DMS53 (cell line): ENCODE results near the gene RNASEL.
A peak's percentile ranks its signal among the peaks of the same experiment; 100 is the strongest.
"Not testable (repeated sequence)": the region's sequence is repeated elsewhere in the genome, so short reads cannot be mapped to it uniquely, and the experiment has no call there.

Experiments used
- DNase-seq: peaks from one replicate; lab custom pipeline; 2025; lab: John Stamatoyannopoulos, UW

RNASEL gene

GRCh38 chr1:182563095-182563494 is 26.0 kb downstream of the RNASEL start:
- DNase-seq, result no peak

- DNase-seq, result no peak
Observed at GRCh38 chr1:182561456-182561855, 27.6 kb downstream of the RNASEL start.

GRCh38 chr1:182560392-182560984 is 28.6 kb downstream of the RNASEL start:
- DNase-seq, result no peak

- peak; percentile 42 for DNase-seq
Observed at GRCh38 chr1:182556279-182556678, 32.8 kb downstream of the RNASEL start.

- no peak for DNase-seq
Observed at GRCh38 chr1:182555493-182555892, 33.6 kb downstream of the RNASEL start.

- no peak for DNase-seq
Observed at GRCh38 chr1:182552527-182552926, 36.5 kb downstream of the RNASEL start.

- no peak for DNase-seq
Observed at GRCh38 chr1:182549811-182550210, 39.2 kb downstream of the RNASEL start.

GRCh38 chr1:182549346-182549745 is 39.7 kb downstream of the RNASEL start:
- no peak for DNase-seq

- no peak for DNase-seq
Observed at GRCh38 chr1:182533896-182534295, 55.2 kb downstream of the RNASEL start.

GRCh38 chr1:182528206-182528605 is 60.9 kb downstream of the RNASEL start:
- DNase-seq, result not testable (repeated sequence)

GRCh38 chr1:182527680-182528079 is 61.4 kb downstream of the RNASEL start:
- no peak for DNase-seq

- no peak for DNase-seq
Observed at GRCh38 chr1:182525342-182525741, 63.7 kb downstream of the RNASEL start.
